GM10248 (cell line): Measurements from ENCODE around the gene ABHD12.

Experiments
- CTCF ChIA-PET: fragments of 300-600 bp; sonication (Branson Sonifier 250); formaldehyde crosslinking; extraction: SDS; loops from one replicate; lab custom pipeline; 2021; ENCODE audit warnings: antibody characterized with exemption; lab: Yijun Ruan, JAX
- POLR2A ChIA-PET: fragments of 350-650 bp; sonication (Branson Sonifier 250); formaldehyde crosslinking; extraction: SDS; loops from one replicate; lab custom pipeline; 2020; ENCODE audit warnings: antibody characterized with exemption; lab: Yijun Ruan, JAX
- DNase-seq: peaks from one replicate; pipeline ENCODE4 v3.0.0; 2012; ENCODE audit errors: extremely low spot score
- CTCF ChIP-seq: IDR thresholded peaks from 2 replicates; pipeline ENCODE4 v1.5.1; 2012; ENCODE audit warnings: mild to moderate bottlenecking, low read depth; ENCODE audit errors: extremely low read depth, missing control alignments, control extremely low read depth

ABHD12 gene

GRCh38 chr20:25303292-25304024 lies 87.2 kb downstream of the ABHD12 start:
- DNase-seq: no peak
- CTCF ChIA-PET: interaction anchor here (1.1 to 1.5 kb wide), 2 partner anchors 10 to 96 kb away, joined by 4 read pairs; no protein-coding TSS in a partner anchor
- POLR2A ChIA-PET: interaction anchor here (1.0 kb wide), 1 partner anchor 15 kb away, joined by 3 read pairs; no protein-coding TSS in a partner anchor
- TF ChIP-seq CTCF: no peak

GRCh38 chr20:25302596-25302995 lies 88.0 kb downstream of the ABHD12 start:
- ChIA-PET CTCF (interaction anchor here (3.4 kb wide), 1 partner anchor 12 kb away, joined by 9 read pairs; no protein-coding TSS in a partner anchor), POLR2A (no interaction called here)
- no peak for DNase-seq
- no peak for TF ChIP-seq CTCF

- DNase-seq: no peak
- ChIA-PET CTCF (interaction anchor here (1.7 to 3.4 kb wide), 2 partner anchors 13 to 98 kb away, joined by 6 to 9 read pairs; no protein-coding TSS in a partner anchor), POLR2A (no interaction called here)
- no peak for TF ChIP-seq CTCF
Measured at GRCh38 chr20:25301357-25301920, 89.2 kb downstream of the ABHD12 start.

- no peak for TF ChIP-seq CTCF
- ChIA-PET POLR2A (no interaction called here), CTCF (interaction anchor here (1.6 to 3.4 kb wide), 7 partner anchors 11 to 99 kb away, joined by 3 to 16 read pairs (median 6); no protein-coding TSS in a partner anchor)
- no peak for DNase-seq
Measured at GRCh38 chr20:25300496-25301170, 90.0 kb downstream of the ABHD12 start.

- ChIA-PET CTCF (interaction anchor here (1.6 to 3.4 kb wide), 7 partner anchors 9 to 99 kb away, joined by 3 to 16 read pairs (median 5); no protein-coding TSS in a partner anchor), POLR2A (no interaction called here)
- DNase-seq: no peak
- peak; percentile 19 for TF ChIP-seq CTCF
Measured at GRCh38 chr20:25299806-25300205, 90.8 kb downstream of the ABHD12 start.
